Stimulated activated CD8-positive, alpha-beta memory T cell treated with anti-CD3 and anti-CD28 coated beads, Interleukin-15, amount 100 ng/mL, for 24 hours (primary cell): Measurements from ENCODE around the gene CLIC6.

Source experiments
- DNase-seq: peaks from one replicate; pipeline ENCODE4 v3.0.0-alpha.2; 2020; ENCODE audit warnings: low read depth

CLIC6 gene

DNA sequence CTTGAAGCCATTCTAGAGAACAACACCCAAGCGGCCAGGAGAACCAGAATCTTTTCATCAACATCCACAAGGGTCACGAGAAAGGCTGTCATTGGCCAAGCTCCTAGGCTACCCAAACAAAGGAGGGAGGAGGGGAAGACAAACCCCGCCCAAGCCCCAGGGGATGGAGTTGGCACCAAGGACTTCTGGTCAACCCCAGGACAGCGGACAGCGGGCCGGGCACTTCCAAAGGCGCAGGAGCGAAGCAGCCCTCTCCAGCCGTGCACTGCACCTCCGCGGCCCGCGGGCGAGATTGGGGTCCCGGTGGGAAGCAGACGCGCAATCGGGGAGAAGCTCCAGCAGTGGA lies at the start of gene CLIC6:
CLIC6 (plus strand) TSS at position 192 of the 346 bp plus-strand sequence. CDS start 395 bp downstream, outside the sequence.
- DNase-seq = no peak

DNA sequence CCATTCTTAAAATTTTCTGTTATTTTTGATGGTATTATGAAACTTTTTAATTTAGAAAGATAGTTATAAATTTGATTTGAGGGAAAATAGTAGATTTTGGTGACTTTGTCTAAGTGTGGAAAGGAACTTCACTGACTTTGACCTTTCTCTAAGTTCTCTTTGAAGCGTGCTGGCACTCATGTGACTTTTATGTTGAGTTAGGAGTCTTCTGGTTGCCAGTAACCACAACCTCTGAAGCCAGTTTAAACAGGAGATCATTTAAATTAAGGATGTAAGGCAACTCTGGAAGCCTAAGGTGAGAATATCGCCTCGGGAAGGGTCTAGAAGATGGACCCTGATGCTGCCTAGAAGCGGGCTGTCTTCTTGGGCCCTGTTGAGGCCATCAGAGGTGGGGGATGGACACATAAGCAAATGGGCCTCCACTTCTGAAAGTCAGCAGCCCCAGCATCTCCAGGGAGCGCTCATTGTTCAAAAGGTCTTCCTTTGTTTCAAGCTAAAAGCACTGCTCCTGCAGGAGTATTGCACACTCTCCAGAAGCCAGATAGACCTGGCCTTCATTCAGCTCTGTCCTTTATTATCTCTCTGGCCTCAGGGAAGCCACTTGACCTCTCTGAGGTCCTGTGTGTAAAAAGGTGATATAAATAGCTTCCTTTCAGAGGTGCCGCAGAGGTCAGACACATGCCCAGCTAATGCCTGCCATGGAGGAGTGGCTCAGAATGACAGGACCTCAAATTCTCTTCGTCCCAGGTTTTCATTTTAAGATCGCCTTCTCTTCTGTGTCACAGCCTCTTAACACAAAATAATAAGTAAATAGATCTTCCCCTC lies 48.7 kb upstream of the CLIC6 start:
- DNase-seq = no peak

DNA sequence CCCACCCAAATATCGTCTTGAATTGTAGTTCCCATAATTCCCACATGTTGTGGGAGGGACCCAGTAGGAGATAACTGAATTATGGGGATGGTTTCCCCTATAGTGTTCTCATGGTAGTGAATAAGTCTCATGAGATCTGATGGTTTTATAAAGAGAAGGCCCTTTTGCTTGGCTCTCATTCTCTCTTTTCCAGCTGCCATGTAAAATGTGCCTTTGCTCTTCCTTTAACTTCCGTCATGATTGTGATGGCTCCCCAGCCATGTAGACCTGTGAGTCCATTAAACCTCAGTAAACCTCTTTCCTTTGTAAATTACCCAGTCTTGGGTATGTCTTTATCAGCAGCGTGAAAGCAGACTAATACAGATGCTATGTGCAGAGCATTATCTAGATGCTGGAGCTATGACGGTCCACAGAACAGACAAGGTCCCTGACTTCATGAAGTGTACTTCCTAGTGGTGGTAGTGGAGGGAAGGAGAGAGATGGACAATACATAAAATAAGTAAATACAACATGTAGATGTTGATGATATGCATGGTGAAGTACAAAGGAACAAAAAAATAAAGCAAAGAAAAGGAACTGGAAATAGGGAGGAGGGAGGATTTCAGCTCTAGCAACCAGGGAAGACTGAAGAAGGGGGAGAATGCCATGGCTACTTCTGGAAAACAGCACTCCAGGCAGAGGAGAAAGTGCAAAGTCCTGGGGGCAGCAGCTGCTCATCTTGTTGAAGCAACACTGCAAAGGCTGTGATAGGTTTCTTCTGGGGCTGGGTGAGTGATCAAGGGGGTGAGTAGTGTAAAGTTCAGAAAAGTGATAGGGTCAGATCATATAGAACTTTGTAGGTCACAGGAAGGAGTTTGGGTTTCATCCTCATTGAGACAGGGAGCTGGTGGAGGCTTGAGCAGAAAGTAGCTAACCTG lies 47.1 kb upstream of the CLIC6 start:
- DNase-seq = no peak

DNA sequence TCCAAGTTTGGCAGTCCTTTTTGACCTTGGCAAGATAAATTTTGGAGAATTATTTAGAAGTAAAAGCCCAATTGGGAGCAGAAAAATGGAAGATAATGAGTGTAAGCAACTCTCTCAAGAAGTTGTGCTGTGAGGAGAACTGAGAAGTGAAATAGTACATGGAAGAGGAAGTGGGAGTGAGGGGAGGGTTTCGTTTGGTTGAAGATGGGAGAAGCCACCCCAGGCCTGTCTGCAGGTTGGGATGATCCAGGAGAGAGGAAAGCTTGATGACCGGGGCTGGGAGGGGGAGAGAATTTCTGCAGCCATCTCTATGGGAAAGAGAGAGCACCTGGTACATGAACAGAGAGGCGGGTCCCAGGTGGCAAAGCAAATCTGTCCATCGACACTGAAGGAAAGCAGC lies 45.3 kb upstream of the CLIC6 start:
- DNase-seq = no peak

DNA sequence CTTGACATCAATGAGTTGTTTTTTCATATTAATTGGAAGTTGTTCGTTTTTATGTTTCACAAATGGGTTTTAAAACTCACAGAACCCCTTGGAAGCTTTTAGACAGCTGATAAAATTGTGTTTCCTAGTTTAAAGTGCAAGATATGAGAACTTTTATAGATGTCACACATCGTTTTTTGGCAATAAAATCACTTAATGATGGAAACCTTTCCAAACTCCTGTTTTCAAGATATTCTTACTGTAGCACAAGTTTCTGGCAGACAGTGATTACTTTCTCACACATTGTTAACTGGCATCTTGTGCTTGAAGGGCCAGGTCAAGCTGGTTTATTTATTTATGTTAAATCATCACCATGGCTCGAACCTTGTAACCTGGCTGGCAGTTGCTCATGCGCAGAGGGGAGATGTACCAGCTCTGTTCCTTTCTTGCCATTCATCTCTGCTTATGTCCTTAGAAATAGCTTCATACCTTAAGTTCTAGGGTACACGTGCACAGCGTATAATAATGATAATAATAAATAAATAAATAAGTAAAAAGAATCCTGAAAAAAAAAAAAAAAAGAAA lies 43.7 kb upstream of the CLIC6 start:
- no peak for DNase-seq

DNA sequence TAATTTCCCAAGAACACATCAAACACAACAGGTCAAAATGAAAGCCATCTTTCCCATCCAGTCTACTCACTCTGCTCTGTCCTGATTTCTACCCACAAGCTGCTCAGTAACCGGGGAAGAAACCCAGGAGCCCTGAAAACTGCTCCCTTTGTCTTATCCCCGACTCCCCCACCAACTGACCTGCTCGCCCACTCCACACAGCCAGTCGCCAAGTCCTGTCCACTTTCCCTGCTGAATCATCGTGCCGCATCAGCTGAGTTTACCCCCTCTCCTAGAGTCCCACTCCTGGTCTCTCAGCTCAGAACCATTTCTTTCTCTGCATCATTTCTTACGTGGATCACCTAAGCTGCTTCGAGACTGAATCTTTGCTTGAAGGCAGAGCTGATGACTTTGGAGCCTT lies 42.7 kb upstream of the CLIC6 start:
- no peak for DNase-seq

DNA sequence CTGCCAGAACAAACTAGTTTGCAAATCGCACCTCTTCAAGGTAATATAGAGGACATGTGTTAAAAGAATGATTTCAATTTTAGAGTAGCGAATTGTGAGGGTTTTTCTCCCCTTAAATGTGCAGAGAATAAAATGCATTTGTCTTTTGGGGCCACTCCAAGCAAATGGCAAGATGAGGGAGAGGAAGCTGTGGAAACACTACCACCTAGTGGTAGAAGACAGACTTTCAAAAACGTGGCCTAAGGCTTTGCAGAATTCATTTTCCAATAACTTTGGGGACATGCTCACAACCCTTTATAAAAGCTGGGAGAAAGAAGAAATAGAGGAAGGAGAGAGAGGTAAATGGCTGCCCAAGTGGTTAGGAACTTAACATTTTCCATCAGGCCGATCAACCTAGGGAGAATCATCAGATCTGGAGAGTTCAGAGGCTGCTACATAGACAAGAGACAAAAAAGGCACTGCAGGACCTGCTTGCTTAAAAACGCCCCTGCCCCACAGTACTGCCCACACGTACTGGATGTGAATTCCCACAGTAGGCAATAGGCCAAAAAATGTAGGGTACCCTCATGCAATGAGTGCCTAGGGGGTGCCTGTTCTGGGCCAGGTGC lies 38.2 kb upstream of the CLIC6 start:
- DNase-seq = no peak

DNA sequence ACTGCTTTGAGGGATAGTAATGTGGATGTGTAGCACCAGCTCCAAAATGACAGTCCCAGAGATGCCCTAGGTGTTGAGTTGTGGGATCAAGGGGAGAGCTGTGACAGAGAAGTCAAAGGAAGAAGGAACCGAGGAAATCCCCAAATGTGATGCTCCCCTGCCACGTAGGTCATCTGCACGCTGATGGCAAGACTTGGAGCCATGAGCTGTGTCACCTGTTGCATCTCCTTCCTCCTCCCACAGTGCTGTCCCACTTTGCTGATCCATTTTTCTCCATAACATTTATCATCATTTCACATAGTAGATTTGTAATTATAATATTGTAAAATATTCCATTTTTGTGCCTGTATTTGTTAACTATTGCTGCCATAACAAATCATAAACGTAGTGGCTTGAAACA lies 36.3 kb upstream of the CLIC6 start:
- DNase-seq = no peak

DNA sequence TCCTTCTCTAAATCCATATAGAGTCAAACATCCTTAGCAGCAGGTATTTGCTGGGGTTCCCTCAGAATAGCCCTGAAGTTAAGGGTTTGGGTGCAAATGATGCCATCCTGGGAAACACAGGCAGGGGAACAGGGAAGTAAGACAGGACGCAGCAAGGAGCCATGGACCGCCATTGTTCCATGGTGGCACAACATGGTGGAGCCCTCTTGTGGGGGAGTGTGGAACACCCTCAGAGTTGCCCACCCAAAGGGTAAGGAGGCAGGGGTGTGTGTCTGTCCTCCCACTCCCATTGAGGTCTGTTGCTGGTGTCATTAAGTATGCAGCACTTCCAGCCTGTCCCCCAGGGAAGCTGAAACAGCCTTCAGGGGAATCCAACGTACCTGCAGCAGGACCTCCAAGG lies 33.5 kb upstream of the CLIC6 start:
- DNase-seq = no peak

DNA sequence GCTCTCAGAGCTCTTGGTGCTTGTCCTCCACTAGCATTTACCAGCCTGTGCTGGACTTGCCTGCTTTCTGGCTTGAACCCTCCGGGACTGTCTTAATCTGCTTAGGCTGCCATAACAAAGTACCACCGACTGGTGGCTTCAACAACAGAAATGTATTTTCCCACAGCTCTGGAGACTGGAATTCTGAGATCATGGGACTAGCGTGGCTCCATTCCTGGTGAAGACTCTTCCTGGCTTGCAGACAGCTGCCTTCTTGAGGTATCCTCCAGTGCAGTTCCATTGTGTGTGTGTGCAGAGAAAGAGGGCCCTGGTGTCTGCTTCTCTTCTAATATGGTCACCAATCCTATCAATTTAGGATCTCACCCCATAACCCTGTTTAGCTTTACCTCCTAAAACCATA lies 31.8 kb upstream of the CLIC6 start:
- DNase-seq = no peak

DNA sequence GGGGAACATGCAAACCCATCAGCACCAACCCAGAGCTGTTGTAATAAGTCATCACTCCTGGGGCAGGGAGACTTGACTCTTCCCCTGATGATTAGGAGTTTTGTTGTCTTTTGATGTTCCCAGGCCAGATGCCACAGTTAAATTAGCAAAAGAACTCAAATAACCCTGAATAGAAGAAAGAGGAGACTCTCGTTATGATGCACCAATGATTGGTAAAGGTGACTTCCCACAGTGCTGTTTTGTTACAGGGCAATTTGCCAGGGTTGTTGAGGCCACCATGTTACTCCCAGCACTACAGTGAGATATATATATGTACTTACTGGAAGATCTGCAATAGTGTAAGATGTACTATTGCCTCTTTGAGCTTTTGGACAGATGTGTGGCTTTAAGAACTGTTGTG lies 29.5 kb upstream of the CLIC6 start:
- DNase-seq = no peak

DNA sequence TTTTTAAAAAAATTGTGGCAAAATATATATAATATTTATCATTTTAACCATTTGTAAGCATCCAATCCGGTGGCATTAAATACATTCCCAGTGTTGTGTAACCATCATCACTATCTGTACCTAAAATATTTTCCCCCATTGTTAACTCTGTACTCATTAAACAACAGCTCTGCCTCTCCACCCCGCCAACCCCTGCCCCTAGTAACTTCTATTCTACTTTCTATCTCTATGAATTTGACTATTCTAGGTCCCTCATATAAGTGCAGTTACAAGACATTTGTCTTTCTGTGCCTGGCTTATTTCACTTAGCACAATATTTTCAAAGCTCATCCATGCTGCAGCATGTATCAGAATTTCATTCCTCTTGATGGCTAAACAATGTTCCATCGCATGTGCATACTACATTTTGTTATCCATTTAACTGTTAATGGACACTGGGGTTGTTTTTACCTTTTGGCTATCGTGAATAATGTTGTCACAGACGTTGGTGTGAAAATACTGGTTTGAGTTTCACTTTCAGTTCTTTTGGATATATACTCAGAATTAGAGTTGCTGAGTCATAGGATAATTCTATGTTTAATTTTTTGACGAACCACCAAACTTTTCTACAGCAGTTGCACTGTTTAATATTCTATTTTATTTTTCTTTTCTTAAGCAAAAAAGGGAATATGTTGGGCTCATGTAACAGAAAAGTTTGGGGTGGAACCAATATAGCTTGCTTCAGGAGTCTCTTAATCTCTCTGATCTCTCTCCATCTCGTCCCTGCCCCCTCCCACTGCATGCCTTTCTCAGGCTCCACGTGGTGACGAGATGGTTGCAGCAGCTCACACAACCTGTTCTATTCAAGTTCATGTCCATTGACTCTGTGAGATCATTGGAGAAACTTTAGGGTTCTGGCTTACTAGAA lies 28.7 kb upstream of the CLIC6 start:
- DNase-seq = no peak

DNA sequence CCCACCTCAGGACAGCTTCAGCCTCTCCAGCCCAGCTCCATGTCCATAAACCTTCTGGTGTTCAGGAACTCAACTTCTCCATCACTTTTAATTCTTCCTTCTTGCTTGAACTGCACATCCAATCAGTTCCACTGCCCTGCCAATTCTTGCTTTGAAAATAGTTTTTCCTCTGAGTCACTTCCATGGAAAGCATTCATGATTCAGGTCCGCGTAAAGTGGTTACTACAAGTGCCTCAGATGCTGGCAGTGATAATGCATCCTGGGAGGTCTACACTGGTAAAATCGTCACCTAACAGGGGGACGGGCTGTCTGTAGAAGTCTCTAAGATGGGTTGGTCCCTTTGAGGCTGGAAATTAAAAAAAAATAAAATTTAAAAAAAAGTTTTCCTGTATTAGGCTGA lies 27.9 kb upstream of the CLIC6 start:
- DNase-seq = no peak

DNA sequence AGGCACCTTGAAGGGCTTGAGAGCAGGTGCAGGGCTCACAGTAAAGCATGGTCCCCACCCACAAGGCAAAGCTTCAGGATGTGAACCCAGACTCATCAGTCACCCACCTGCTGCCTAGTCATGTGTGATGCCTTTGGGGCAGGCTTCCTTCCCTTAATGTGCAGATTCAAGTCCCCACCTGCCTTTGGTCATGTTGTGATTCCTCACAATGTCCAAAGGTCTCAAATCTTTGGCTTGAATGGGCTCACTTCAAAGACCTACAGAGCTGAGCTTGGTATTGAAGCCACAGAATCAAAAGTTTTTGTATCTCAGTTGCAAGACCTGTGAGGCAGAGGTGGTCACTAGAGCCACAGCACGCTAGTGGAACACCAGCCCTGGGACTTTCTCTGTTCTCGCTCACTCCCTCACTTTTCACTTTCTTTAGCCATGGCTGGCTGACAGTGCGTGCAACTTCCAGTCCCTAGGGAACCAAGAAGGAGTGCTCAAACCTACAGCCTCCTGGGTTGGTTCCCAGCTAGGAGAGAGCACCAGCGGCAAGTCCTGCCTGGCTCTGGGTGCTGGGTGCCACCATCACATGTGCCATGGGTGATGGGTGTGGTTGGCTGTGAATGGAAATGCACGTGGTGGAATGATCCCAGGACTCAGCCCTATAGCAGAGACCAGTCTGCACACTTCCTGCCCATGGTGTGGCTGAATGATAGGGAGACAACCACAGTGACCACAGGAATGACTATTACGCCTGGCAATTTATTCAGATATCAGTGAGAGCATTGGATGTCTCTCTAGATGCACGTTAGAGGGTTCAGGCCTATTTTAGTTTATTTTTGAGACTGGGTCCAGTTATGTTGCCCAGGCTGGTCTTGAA lies 26.4 kb upstream of the CLIC6 start:
- DNase-seq = no peak

DNA sequence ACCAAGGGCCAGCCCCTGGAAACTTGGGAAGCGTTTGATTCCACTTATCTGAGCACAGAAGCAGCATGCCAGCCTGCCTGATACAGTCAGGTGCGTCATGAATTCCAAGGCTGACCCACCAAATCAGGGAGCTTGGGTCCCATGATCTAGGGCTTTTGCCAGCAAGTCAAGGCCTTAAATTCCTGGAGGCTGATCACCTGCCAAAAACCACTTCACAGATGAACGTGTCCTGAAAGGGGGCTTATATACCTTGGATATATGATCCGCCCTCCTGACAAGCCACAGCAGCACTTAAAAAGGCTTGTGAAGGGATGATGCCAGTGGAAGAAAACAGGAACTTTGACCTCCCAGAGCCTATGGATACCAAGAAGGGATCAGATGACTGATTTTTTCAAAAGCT lies 24.0 kb upstream of the CLIC6 start:
- no peak for DNase-seq

DNA sequence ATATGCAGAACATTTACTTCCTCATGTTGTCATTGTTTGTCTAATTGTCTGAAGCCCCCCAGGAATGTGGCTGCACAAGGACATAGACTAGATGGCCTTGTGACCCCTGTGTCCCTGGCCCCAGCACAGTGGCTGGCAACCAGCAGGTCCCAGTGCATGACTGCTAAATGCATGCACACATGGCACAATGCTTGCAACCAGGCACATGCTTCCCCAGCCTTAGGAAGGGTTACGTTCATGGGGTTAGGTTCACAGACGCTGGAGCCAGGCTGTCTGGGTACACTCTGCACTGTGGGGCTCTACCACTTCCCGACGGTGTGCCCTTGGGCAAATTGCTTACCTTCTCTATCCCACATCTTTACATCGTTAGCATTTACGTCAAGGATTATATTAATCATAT lies 21.2 kb upstream of the CLIC6 start:
- no peak for DNase-seq

DNA sequence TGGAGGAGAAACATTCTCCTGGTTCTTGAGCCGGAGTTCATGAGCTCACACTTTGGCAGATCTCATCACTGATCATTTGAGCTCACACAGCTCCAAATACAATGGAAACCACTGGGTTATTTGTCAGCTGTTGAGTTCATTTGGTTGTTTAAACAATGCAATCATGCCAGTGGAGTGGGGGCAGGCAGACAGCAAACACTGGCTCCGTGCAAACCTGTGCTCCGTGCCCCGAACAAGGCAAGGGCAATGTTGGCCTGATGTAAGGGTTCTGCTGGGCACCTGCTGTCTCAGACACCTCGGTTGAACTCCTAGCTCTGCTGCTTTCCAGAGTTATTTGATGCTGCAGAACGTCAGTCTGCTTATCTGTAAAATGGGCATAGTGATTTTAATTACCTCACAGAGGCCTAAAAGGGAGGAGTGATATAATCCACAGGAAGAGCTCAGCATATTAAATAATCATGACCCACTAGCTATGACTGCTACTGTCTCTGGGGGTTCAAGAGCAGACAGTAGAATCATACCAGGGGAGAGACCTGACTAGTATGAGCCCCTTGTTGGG lies 20.0 kb upstream of the CLIC6 start:
- DNase-seq = no peak

DNA sequence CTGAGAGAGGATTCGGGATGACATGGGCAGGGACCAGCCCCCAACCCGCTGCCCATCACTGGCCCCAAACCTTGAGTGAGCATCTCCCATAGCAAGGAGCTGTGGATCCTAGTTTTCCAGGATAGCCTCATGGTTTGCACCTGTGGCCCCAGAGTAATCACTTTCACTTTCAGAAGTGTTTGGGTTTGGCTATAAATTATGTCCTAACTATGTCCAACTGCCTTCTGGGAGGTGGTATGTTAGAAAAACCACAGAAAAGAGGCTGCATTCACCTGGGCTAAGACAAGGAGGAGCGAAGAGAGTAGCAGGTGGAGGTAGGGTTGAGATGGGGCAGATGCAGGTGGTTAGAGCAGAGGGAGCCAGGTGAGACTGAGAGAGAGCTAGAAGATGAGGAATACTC lies 19.4 kb upstream of the CLIC6 start:
- DNase-seq = no peak

DNA sequence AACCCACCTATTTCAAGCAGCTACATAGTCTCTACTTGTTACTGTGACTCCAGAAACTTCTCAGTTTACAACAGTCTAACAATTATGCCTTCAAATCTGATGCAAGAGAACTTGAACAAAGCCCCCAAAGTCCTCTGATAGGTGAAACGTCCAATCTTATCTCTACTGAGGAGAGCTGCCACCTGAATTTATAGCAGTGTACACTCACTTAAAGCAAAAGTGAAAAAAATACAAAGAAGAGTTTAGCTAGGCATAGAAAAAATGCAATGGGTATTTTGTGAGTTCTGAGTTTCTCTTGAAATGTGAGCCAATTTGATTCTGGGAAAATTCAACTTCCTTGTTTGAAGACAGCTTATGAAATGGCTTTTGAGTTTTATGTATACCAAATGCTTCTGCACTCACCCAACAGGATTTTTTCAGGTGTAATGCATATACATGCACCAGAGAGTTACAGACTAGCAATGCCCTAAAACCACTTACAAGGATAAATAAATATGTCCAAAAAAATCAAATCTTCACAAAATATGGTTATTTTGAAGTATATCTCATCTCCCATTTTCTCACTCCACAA lies 17.8 kb upstream of the CLIC6 start:
- DNase-seq = no peak

DNA sequence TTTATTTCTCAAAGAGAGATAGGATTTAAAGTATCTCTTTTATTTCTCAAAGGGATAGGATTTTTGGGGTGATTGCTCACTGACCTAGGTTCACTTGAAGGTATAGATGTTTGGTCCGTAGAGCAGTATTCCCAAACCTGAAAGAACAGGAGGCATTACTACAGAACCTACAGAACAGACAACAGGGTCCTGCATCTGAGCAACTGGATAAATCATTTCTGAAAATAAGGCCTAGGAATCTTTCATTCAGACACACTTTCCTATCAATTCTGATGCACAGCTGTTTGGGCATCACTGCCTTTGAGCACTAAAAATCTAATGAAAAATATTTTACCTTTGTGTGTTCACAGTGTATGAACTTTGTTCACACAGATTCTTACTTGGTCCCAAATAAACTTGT lies 17.2 kb upstream of the CLIC6 start:
- DNase-seq = no peak
